CD4-positive, alpha-beta T cell (primary cell): ENCODE results near the gene SLC25A1. TPM values are rescaled to one million over a fixed set of nuclear protein-coding genes. Genes with fewer than 3 reads are reported as not detected.

Experiments used
- ATAC-seq: fragments of 200-7000 bp; cut with Tn5 transposase; one replicate; pipeline ENCODE4 v1.10.0; 2022; ENCODE audit warnings: mild to moderate bottlenecking; ENCODE audit not compliant: poor library complexity
- CTCF ChIA-PET: fragments of 350-600 bp; sonication (Branson Sonifier 250); formaldehyde crosslinking; loops from one replicate; lab custom pipeline; 2021; ENCODE audit warnings: antibody characterized with exemption, inconsistent platforms; lab: Charles Lee
- POLR2A ChIA-PET: fragments of 350-600 bp; sonication (Branson Sonifier 250); formaldehyde crosslinking; loops from one replicate; lab custom pipeline; 2021; ENCODE audit warnings: antibody characterized with exemption, inconsistent platforms; lab: Charles Lee
- DNase-seq, 14 experiments: peaks; one replicate each; pipeline ENCODE4 v3.0.0-alpha.2; 2013 to 2020; ENCODE audit warnings: mixed read lengths in 2 of 14
- H3K27ac ChIP-seq, 2 donors: one replicate each; pipeline versions ENCODE4 v1.5.1 to v1.7.0; 2013; ENCODE audit warnings: low read length in 2 of 2, low read depth in 1 of 2, mild to moderate bottlenecking in 1 of 2
- H3K27me3 ChIP-seq, 2 experiments: 1 replicate in 1 of 2; 2 replicates in 1 of 2; pipeline versions ENCODE4 v1.6.1 to v1.7.0; 2013; ENCODE audit warnings: low read length in 2 of 2, control low read depth in 1 of 2, mild to moderate bottlenecking in 1 of 2, moderate library complexity in 1 of 2; ENCODE audit not compliant: insufficient read depth in 2 of 2, control insufficient read depth in 1 of 2
- H3K36me3 ChIP-seq: one replicate; pipeline ENCODE4 v1.6.1; 2013; ENCODE audit warnings: low read length, control low read depth; ENCODE audit not compliant: insufficient read depth
- H3K4me1 ChIP-seq: one replicate; pipeline ENCODE4 v1.6.1; 2013; ENCODE audit warnings: low read length, control low read depth; ENCODE audit not compliant: insufficient read depth
- H3K4me3 ChIP-seq: one replicate; pipeline ENCODE4 v1.5.1; 2013; ENCODE audit warnings: mild to moderate bottlenecking, low read length, moderate library complexity
- H3K9me3 ChIP-seq, 2 experiments: 1 replicate in 1 of 2; 2 replicates in 1 of 2; pipeline versions ENCODE4 v1.6.1 to v1.7.0; 2013; ENCODE audit warnings: low read length in 2 of 2, mild to moderate bottlenecking in 2 of 2, control low read depth in 1 of 2, moderate library complexity in 1 of 2; ENCODE audit not compliant: control insufficient read depth in 1 of 2, insufficient read depth in 1 of 2
- H3K27ac Mint-ChIP-seq: one replicate; pipeline ENCODE4 v1.8.0; 2020; ENCODE audit warnings: mixed read lengths
- H3K27me3 Mint-ChIP-seq: one replicate; pipeline ENCODE4 v1.8.0; 2021; ENCODE audit warnings: mixed read lengths
- H3K36me3 Mint-ChIP-seq: one replicate; pipeline ENCODE4 v1.8.0; 2021; ENCODE audit warnings: low read depth, mixed read lengths
- H3K4me1 Mint-ChIP-seq: one replicate; pipeline ENCODE4 v1.8.0; 2021; ENCODE audit warnings: low read depth, mixed read lengths
- H3K4me3 Mint-ChIP-seq: one replicate; pipeline ENCODE4 v1.8.0; 2020; ENCODE audit warnings: mild to moderate bottlenecking, mixed read lengths
- H3K9me3 Mint-ChIP-seq: one replicate; pipeline ENCODE4 v1.8.0; 2020; ENCODE audit warnings: mixed read lengths
- intact Hi-C, 2 experiments: fragments of 100-400 bp; cut with DNase I in 1 of 2; cut with micrococcal nuclease in 1 of 2; formaldehyde crosslinking; loops; one replicate each; pipeline versions ENCODE4 v1.15.1 to v1.9.0; 2023 to 2025; cut with DNase I, micrococcal nuclease
- total RNA-seq, 174 experiments: library from RNA in 2 of 174; stranded (reverse) in 2 of 174; gene quantifications; one replicate each; pipeline ENCODE4 v1.2.3 and lab custom pipeline; 2021 to 2026
- TF ChIP-seq, protein P1 (sequence below): fragments of 200-600 bp; IDR thresholded peaks from one replicate; pipeline ENCODE4 v1.8.0; 2022; ENCODE audit warnings: antibody characterized with exemption, mild to moderate bottlenecking

SLC25A1 gene
- total RNA-seq, 2 experiments from 2014 or later, result 17.6 to 18.0 TPM

DNA sequence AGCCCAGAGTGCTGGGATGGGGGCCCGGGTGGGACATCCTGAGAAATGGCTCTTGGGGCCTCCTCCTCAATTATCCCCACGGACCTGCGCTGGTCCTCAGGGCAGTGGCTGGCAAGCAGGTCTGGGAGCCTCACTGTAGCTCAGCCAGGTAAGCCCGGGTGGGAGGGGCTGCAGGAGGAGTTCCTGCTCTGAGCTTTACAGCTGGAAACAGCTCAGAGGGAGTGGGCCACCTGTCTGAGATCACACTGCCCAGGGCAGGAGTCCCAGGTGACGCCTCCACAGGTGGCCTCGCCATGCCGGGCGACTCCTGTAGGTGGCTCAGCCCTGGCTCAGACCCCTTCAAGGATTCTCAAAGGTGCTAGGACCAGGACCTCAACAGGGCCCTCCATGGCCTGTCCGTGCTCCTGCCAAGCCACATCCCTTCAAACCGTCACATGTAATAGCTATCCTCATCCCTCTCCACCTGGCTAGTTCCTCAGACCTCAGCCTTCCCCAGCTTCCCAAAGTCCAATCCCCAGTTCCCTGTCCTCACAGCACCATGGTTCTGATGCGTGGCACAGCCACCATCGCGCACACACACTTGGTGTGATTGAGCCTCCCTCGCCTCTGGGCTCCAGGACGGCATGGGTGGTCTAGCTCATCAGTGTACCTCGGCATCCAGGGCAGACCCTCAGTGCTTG, 51.1 kb downstream of the SLC25A1 start:
- no peak for ATAC-seq
- no peaks in the 10 kb centered on the region for H3K9me3 Mint-ChIP-seq
- no peak overlapping the region for H3K27ac Mint-ChIP-seq
- intact Hi-C loops, result no loop called here
- no peaks in the 10 kb centered on the region for H3K27me3 ChIP-seq
- no peaks in the 10 kb centered on the region for H3K27me3 Mint-ChIP-seq
- TF ChIP-seq, protein P1, sequence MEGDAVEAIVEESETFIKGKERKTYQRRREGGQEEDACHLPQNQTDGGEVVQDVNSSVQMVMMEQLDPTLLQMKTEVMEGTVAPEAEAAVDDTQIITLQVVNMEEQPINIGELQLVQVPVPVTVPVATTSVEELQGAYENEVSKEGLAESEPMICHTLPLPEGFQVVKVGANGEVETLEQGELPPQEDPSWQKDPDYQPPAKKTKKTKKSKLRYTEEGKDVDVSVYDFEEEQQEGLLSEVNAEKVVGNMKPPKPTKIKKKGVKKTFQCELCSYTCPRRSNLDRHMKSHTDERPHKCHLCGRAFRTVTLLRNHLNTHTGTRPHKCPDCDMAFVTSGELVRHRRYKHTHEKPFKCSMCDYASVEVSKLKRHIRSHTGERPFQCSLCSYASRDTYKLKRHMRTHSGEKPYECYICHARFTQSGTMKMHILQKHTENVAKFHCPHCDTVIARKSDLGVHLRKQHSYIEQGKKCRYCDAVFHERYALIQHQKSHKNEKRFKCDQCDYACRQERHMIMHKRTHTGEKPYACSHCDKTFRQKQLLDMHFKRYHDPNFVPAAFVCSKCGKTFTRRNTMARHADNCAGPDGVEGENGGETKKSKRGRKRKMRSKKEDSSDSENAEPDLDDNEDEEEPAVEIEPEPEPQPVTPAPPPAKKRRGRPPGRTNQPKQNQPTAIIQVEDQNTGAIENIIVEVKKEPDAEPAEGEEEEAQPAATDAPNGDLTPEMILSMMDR, result no peak
- H3K9me3 ChIP-seq, result no peaks in the 10 kb centered on the region
- H3K4me3 Mint-ChIP-seq, result no peak overlapping the region
- no peak for DNase-seq
- H3K36me3 Mint-ChIP-seq, result peaks cover 11% of the 10 kb centered on the region
- POLR2A ChIA-PET, result interaction anchor here (1.3 kb wide), 1 partner anchor 19 kb away, joined by 3 read pairs; no protein-coding TSS in a partner anchor
- H3K4me1 ChIP-seq, result peaks cover 8% of the 10 kb centered on the region
- no peak overlapping the region for H3K4me3 ChIP-seq
- peaks cover 3% of the 10 kb centered on the region for H3K36me3 ChIP-seq
- H3K4me1 Mint-ChIP-seq, result peaks cover 9% of the 10 kb centered on the region
- CTCF ChIA-PET, result no interaction called here
- no peak overlapping the region for H3K27ac ChIP-seq

DNA sequence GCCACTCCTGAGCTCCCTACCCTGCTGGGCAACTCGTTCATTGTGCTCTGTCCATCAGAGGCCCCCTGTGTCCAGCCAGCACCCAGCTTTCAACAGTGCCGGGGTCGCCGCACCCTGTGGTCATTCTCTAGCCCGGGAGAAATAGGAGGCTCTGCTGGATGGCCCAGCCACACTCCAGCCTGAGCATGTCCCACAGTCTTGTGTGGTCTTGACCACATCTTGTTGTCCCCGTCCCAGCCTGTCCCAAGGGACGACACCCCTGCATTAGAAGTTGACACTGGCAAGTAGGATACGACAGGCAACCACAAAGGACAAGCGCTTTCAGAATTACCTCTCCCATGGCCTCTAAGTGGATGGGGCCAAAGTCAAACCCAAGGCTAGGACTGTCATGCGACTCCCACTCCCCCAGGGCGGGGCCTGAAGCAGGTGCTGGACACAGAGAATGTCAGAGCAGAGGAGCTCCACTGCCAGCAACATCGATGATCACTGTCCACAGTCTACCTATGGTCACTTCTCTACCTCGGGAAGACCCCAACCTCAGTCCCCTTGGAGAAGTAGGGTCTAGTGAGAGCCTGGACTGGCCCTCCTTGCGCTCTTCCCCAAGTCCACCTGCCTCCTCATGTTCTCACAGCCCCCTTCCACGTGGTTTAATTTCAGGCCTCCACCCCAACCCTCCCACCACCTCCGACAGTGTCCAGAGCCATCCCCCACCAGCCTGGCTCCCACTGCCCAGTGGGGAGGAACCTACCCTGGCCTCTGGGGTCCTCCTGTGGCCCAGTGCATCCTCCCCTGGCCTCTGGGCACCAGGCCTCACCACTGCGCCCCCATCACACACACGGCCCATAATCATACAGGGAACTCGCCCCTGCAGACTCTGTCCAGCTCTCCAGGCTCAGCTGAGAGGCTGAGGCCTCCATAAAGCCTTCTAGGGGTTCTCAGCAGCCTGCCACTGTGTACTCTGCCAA, 51.9 kb downstream of the SLC25A1 start:
- H3K36me3 ChIP-seq, result no peaks in the 10 kb centered on the region
- intact Hi-C loops, result no loop called here
- H3K4me3 Mint-ChIP-seq, result no peak overlapping the region
- no peak overlapping the region for H3K27ac Mint-ChIP-seq
- H3K27me3 ChIP-seq, result no peaks in the 10 kb centered on the region
- TF ChIP-seq, protein P1, result no peak
- H3K9me3 Mint-ChIP-seq, result no peaks in the 10 kb centered on the region
- DNase-seq (no peak), ATAC-seq (no peak)
- H3K9me3 ChIP-seq, result no peaks in the 10 kb centered on the region
- H3K27ac ChIP-seq, result no peak overlapping the region
- ChIA-PET CTCF (no interaction called here), POLR2A (no interaction called here)
- peaks cover 11% of the 10 kb centered on the region for H3K4me1 Mint-ChIP-seq
- H3K4me3 ChIP-seq, result no peak overlapping the region
- peaks cover 8% of the 10 kb centered on the region for H3K4me1 ChIP-seq
- peaks cover 6% of the 10 kb centered on the region for H3K36me3 Mint-ChIP-seq
- H3K27me3 Mint-ChIP-seq, result no peaks in the 10 kb centered on the region

Other genes starting within 250 kb of the SLC25A1 start
- gene PRODH, start 242.4 kb downstream of the SLC25A1 start, total RNA-seq, result not detected
- 10 to 100 TPM; 31.9 to 35.5 TPM for gene DGCR2, start 56.3 kb downstream of the SLC25A1 start, total RNA-seq
- under 1 TPM in 1 of 2 experiments, not detected in 1; 0.31 TPM for gene TSSK2, start 47.4 kb downstream of the SLC25A1 start, total RNA-seq
- gene ESS2, start 34.1 kb downstream of the SLC25A1 start, total RNA-seq, result 10 to 100 TPM; 56.1 to 58.0 TPM
- gene GSC2, start 28.4 kb downstream of the SLC25A1 start, total RNA-seq, result not detected
- gene CLTCL1, start 113.0 kb upstream of the SLC25A1 start, total RNA-seq, result 1 to 10 TPM in 1 of 2 experiments, under 1 TPM in 1; 0.52 to 1.5 TPM